SK-N-SH treated with all-trans-retinoic acid at 6 μM for 48 hours (cell line): ENCODE data around the gene TOGARAM1.
"Not testable (repeated sequence)": the region's sequence is repeated elsewhere in the genome, so short reads cannot be mapped to it uniquely, and the experiment has no call there.

Experiments
- ATAC-seq: fragments of 200-7000 bp; cut with Tn5 transposase; 3 replicates; pipeline ENCODE4 v1.9.1; 2020; ENCODE audit warnings: mild to moderate bottlenecking, moderate library complexity
- ARNTL ChIP-seq: fragments of 450-650 bp; formaldehyde crosslinking; IDR thresholded peaks from 2 replicates; pipeline ENCODE4 v1.5.0; 2020; ENCODE audit warnings: low read depth, mild to moderate bottlenecking, moderate library complexity, borderline replicate concordance
- CREB5 ChIP-seq: fragments of 250-450 bp; sonication (Bioruptor Pico); IDR thresholded peaks from 2 replicates; pipeline ENCODE4 v1.5.1; 2020; ENCODE audit warnings: low read depth, mild to moderate bottlenecking, moderate library complexity
- CSDC2 ChIP-seq: fragments of 250-450 bp; sonication (Bioruptor Pico); IDR thresholded peaks from 2 replicates; pipeline ENCODE4 v1.5.0; 2020; ENCODE audit warnings: mild to moderate bottlenecking, moderate library complexity
- ESRRG ChIP-seq: fragments of 250-450 bp; sonication (Bioruptor Pico); IDR thresholded peaks from 2 replicates; pipeline ENCODE4 v1.6.1; 2021; ENCODE audit warnings: mild to moderate bottlenecking
- GLIS3 ChIP-seq: fragments of 250-450 bp; sonication (Bioruptor Pico); IDR thresholded peaks from 2 replicates; pipeline ENCODE4 v1.5.0; 2020; ENCODE audit warnings: mild to moderate bottlenecking, moderate library complexity
- ISL1 ChIP-seq: fragments of 250-450 bp; sonication (Bioruptor Pico); IDR thresholded peaks from 2 replicates; pipeline ENCODE4 v2.1.2; 2022; ENCODE audit warnings: mild to moderate bottlenecking, moderate library complexity
- OSR1 ChIP-seq: fragments of 250-450 bp; sonication (Bioruptor Pico); IDR thresholded peaks from 2 replicates; pipeline ENCODE4 v1.8.0; 2022; ENCODE audit warnings: moderate library complexity, mild to moderate bottlenecking, inconsistent platforms
- PATZ1 ChIP-seq: fragments of 250-450 bp; sonication (Bioruptor Pico); IDR thresholded peaks from 2 replicates; pipeline ENCODE4 v1.8.0; 2020; ENCODE audit warnings: mild to moderate bottlenecking, moderate library complexity, borderline replicate concordance
- POU6F1 ChIP-seq: fragments of 250-450 bp; sonication (Bioruptor Pico); IDR thresholded peaks from 2 replicates; pipeline ENCODE4 v1.8.0; 2021; ENCODE audit warnings: low read depth, mild to moderate bottlenecking, moderate library complexity, borderline replicate concordance
- PPARA ChIP-seq: fragments of 250-450 bp; sonication (Bioruptor Pico); IDR thresholded peaks from 2 replicates; pipeline ENCODE4 v1.5.0; 2020; ENCODE audit warnings: mild to moderate bottlenecking, borderline replicate concordance
- RARB ChIP-seq: fragments of 250-450 bp; sonication (Bioruptor Pico); IDR thresholded peaks from 2 replicates; pipeline ENCODE4 v1.8.0; 2021; ENCODE audit warnings: mild to moderate bottlenecking, moderate library complexity
- TCF4 ChIP-seq: fragments of 250-450 bp; sonication (Bioruptor Pico); IDR thresholded peaks from 2 replicates; pipeline ENCODE4 v1.8.0; 2021; ENCODE audit warnings: mild to moderate bottlenecking, moderate library complexity, borderline replicate concordance
- TOX ChIP-seq: fragments of 250-450 bp; sonication (Bioruptor Pico); IDR thresholded peaks from 2 replicates; pipeline ENCODE4 v1.8.0; 2021; ENCODE audit warnings: mild to moderate bottlenecking, moderate library complexity, borderline replicate concordance
- TSHZ2 ChIP-seq: fragments of 250-450 bp; sonication (Bioruptor Pico); IDR thresholded peaks from 2 replicates; pipeline ENCODE4 v1.5.0; 2020; ENCODE audit warnings: mild to moderate bottlenecking, moderate library complexity
- ZC3H10 ChIP-seq: fragments of 250-450 bp; sonication (Bioruptor Pico); IDR thresholded peaks from 2 replicates; pipeline ENCODE4 v1.5.1; 2021; ENCODE audit warnings: mild to moderate bottlenecking, moderate library complexity
- ZFP3 ChIP-seq: fragments of 250-450 bp; sonication (Bioruptor Pico); IDR thresholded peaks from 2 replicates; pipeline ENCODE4 v1.5.0; 2020; ENCODE audit warnings: mild to moderate bottlenecking, moderate library complexity
- ZFP30 ChIP-seq: fragments of 450-650 bp; formaldehyde crosslinking; IDR thresholded peaks from 2 replicates; pipeline ENCODE4 v1.5.0; 2022; ENCODE audit warnings: mild to moderate bottlenecking, moderate library complexity
- ZNF565 ChIP-seq: fragments of 450-650 bp; formaldehyde crosslinking; conservative IDR thresholded peaks from 2 replicates; pipeline ENCODE4 v1.5.0; 2020; ENCODE audit warnings: low read depth, mild to moderate bottlenecking, moderate library complexity
- ZNF70 ChIP-seq: fragments of 450-650 bp; formaldehyde crosslinking; IDR thresholded peaks from 2 replicates; pipeline ENCODE4 v1.5.0; 2020; ENCODE audit warnings: mild to moderate bottlenecking, moderate library complexity
- TF ChIP-seq, protein P1 (sequence below): fragments of 250-450 bp; sonication (Bioruptor Pico); IDR thresholded peaks from 2 replicates; pipeline ENCODE4 v1.5.1; 2021; ENCODE audit warnings: mild to moderate bottlenecking, moderate library complexity

TOGARAM1 gene

DNA sequence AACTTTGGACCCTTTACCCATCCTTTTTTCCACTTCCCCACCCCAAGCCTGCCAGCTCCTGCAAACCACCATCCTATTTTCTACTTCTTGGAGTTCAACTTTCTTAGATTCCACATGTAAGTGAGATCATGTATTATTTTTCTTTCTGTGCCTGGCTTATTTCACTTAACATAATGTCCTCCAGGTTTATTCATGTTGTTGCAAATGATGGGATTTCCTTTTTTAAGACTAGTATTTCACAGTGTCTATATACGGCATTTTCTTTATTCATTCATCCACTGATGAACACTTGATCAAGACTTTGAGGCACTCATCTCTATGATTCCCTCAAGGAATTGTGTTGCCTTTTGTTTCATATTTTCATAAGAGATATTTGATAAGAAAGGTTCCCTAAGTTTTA lies 116.3 kb downstream of the TOGARAM1 start (continued):
- TF ChIP-seq CREB5 (no peak), GLIS3 (CRISPR knock-in tag) (no peak), POU6F1 (CRISPR knock-in tag) (no peak)

DNA sequence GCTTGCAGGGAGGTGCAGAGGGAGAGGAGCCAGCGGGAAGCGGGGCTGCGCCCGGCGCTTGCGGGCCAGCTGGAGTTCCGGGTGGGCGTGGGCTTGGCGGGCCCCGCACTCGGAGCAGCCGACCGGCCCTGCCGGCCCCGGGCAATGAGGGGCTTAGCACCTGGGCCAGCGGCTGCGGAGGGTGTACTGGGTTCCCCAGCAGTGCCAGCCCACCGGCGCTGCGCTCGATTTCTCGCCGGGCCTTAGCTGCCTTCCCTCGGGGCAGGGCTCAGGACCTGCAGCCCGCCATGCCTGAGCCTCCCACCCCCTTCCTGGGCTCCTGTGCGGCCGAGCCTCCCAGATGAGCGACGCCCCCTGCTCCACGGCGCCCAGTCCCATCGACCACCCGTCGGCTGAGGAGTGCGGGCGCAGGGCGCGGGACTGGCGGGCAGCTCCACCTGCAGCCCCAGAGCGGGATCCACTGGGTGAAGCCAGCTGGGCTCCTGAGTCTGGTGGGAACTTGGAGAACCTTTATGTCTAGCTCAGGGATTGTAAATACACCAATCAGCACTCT lies 118.5 kb downstream of the TOGARAM1 start:
- not testable (repeated sequence) for ATAC-seq

GRCh38 chr14:45081096-45081495 lies 119.1 kb downstream of the TOGARAM1 start:
- not testable (repeated sequence) for ATAC-seq

- no peak for ATAC-seq
- TF ChIP-seq, protein P1, sequence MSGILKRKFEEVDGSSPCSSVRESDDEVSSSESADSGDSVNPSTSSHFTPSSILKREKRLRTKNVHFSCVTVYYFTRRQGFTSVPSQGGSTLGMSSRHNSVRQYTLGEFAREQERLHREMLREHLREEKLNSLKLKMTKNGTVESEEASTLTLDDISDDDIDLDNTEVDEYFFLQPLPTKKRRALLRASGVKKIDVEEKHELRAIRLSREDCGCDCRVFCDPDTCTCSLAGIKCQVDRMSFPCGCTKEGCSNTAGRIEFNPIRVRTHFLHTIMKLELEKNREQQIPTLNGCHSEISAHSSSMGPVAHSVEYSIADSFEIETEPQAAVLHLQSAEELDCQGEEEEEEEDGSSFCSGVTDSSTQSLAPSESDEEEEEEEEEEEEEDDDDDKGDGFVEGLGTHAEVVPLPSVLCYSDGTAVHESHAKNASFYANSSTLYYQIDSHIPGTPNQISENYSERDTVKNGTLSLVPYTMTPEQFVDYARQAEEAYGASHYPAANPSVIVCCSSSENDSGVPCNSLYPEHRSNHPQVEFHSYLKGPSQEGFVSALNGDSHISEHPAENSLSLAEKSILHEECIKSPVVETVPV (CRISPR knock-in tag), result no peak
- TF ChIP-seq TSHZ2 (no peak), ZFP3 (CRISPR knock-in tag) (no peak), TOX (no peak), PATZ1 (CRISPR knock-in tag) (no peak), ISL1 (CRISPR knock-in tag) (no peak), CSDC2 (CRISPR knock-in tag) (no peak), GLIS3 (CRISPR knock-in tag) (no peak), ARNTL (no peak), ZNF565 (CRISPR knock-in tag) (no peak), PPARA (CRISPR knock-in tag) (no peak), TCF4 (CRISPR knock-in tag) (no peak), ESRRG (CRISPR knock-in tag) (no peak), RARB (CRISPR knock-in tag) (no peak), ZFP30 (CRISPR knock-in tag) (no peak), OSR1 (no peak), ZNF70 (no peak), POU6F1 (CRISPR knock-in tag) (no peak), ZC3H10 (no peak), CREB5 (no peak)
Observed at GRCh38 chr14:45082420-45082819, 120.4 kb downstream of the TOGARAM1 start.
